Activated gamma-delta T cell (primary cell): ENCODE measurements around the gene HOXB1.
A peak's percentile ranks its signal among the peaks of the same experiment; 100 is the strongest.

Experiments used
- DNase-seq: peaks from one replicate; lab custom pipeline; 2025; lab: John Stamatoyannopoulos, UW
- total RNA-seq, 2 donors: gene quantifications; one replicate each; lab custom pipeline; 2026; lab: John Stamatoyannopoulos, UW

HOXB1 gene
- 0 reads per million in 2 donors for total RNA-seq

DNA sequence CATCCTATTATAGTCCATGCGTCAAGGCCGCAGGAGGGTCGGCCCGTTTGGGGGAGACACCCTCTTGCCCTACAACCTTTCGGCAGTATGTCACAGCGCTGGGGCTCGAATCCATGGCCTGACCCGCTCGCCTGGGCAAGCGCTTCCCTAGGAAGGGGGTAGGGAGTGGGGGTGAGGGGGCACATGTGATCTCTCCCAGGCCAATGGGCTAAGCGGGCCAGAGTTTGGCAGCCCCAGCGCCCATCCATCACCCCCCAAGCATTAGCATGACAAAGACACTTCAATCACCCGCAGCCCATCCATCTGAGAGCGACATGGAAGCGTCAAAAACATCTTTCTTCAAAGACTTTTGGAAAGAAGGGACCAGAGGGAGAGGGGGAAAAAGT lies at the start of gene HOXB1:
Gene HOXB1, minus strand, starts transcription at position 125 of the 386 bp plus-strand sequence. Its CDS starts 107 bp downstream, at position 18.
- DNase-seq = no peak

DNA sequence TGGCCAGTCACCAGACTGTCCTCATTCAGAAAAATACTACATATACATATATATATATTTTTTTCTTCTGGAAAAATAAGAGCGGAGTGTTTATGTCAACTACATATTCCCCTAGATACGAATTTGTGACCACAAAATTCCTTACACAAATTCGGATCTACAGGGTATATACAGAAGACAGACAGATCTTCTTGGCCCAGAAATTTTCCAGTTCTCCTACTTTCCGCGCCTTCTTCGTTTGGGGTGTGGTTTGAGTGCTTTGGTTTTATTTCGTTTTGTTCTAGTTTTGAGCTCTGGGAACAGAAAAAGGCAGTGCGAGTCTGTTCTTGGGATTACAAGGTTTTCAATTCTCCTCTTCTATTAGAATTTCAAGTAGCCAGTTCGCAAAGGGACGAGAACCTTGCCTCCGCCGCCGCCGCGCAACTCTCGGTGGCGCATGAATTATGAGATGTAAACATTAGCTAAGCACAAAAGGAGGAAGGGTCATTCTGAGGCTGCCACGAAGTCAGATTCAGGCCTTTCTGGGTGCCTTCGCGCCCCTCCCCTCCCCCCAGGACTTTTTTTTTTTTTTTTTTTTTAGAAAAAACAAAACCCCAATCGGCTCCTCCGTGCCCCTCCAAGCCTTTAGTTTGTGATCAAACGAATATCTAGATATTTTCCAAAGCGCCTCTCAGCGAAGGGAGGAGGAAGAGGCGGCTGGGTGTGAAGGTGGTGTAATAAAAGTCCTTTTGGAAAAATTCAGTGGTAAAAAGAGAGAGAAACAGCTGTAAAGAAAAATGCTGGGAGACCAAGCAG lies 49.1 kb upstream of the HOXB1 start:
- no peak for DNase-seq

DNA sequence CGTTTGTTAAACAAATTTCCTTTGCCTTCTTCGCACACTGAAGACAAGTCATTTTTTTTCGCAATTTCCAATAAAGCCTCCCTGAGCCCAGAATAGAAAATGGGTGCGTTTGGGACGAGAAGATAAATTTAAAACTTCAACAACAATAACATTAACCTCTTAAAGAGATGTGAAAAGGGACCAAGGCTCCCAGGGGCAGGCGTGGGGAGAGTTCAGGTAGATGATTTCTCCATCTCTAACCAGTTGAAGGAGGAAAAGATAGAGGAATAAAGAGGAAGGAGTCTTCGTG lies 48.6 kb upstream of the HOXB1 start:
- no peak for DNase-seq

DNA sequence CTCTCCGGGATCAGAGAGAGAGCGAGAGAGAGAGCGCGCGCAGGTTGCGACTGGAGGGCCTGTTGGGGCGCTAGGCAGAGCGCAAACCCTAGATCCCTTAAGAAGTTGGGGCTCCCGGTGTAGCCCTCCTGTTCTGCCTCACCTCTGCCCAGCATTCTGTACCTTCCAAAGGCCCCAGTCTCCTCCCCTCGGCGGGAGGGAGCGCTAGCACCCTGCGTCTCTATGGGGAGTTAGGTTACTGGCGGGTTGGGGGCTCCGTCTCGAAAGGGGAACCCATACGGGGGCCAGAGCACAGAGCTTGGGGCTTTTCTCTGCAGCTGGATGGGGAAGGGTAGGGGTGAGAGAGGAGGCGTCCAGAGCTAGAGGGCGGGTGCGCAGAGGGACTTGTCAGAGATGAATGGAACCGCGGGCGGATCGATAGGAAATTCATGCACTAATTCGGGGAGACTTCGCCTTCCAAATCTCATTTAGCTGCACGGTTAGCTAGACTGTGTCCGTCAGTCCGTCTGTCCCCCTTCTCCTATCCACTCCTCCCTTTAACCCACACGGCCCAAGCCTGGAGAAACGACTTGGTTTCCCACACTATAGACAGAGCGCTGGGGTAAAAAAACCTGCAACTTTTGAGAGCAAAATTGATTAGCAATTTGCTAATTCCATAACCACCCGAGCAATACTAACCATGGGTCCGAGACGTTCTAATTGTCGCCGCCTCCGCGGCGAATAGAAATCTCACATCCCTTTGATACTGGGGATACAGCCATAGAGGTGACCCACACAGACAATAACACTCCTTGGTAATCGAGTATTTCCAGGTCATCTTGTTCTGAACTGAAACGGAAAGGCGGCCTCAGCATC lies 48.0 kb upstream of the HOXB1 start:
- no peak for DNase-seq

DNA sequence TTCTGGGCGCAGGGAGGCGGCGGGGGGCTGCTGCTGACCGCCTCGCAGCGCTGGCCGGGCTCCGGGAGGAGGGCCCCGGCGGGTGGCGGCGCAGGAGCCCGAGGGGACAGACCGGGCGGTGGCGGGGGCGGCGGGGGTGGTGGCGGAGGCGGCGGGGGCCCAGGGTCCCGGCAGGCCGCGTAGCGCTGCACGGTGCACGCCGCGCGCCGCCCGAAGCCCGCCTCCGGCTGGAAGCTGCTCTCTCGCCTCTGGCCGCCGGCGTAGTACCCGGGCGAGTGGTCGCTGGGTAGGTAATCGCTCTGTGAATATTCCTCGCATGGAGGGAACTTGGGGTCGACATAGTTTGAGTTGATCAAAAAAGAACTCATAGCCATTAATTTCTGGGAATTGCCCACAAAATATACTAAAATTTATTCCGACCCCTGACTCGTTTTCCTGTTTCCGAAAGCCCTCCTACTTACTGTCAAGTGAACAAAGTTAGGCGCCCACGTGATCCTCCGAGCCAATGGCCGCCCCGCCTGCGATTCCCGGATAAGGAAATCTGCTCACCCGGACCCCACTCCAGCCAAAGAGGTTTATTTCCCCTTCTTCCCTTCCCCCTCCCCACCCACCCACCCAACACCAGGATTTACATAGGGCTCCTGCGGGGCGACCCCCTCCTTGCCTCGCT lies 47.3 kb upstream of the HOXB1 start, which contains the start of gene HOXB4:
Gene HOXB4, minus strand, starts transcription at position 405 of the 670 bp plus-strand sequence. Its CDS starts 31 bp downstream, at position 374.
- DNase-seq = peak; percentile 68

DNA sequence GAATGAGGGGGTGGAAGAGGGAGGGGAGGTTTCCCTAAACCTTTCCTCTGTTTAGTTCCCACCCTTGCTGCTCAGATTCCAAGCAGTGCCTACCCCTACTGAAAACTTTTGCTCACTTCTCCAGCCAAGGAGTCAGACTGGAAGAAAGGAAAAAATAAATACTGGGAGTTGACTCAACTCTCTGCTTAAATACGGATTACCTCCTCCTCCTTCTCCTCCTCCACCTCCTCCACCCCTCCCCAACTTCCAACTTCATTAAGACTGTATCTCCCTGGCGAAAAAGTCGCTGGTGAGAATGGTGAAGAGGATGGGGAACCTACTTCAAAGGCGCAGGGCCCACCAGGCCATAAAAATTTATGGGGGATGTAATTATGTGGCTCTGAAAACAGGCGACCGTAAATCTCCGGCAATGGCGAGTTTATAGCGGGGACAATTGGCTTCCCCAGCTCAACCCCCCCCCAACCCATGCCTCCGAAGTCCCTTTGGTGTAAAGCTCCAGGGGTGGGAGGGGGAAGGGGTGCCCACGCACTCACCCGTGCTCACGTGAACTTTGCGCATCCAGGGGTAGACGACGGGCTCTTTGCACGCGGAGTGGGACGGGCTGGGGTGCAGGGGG lies 46.6 kb upstream of the HOXB1 start:
- no peak for DNase-seq

DNA sequence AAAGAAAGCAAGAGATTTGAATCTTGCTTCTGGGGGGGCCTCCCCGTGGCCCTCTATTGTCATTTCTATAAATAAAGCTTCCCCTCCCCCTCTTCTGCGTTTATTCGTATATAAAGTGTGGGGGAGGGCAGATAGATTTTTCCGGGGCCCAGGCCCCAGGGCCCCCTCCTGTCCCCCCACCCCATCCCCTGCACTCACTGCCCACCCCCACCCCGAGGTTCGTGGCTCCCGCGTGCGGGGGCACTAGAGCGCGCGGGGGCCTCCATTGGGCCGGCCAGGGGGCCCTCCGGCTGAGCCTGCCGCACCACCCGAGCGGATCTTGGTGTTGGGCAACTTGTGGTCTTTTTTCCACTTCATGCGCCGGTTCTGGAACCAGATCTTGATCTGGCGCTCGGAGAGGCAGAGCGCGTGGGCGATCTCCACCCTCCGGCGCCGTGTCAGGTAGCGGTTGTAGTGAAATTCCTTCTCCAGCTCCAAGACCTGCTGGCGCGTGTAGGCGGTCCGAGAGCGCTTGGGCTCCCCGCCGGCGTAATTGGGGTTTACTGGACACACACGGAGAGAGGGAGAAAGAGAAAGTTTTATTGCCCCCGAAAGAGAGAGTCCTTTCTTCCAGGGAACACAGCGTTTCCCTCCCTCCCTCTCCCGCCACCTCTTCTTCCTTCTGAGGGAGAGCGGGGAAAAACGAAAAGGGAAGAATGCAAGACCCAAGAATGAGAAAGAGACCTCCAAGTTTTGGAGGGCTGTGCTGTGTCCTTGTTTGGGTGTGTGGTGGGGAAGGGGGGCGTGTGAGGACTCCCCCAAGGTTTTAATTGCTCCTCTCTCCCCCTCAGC lies 45.9 kb upstream of the HOXB1 start:
- no peak for DNase-seq

DNA sequence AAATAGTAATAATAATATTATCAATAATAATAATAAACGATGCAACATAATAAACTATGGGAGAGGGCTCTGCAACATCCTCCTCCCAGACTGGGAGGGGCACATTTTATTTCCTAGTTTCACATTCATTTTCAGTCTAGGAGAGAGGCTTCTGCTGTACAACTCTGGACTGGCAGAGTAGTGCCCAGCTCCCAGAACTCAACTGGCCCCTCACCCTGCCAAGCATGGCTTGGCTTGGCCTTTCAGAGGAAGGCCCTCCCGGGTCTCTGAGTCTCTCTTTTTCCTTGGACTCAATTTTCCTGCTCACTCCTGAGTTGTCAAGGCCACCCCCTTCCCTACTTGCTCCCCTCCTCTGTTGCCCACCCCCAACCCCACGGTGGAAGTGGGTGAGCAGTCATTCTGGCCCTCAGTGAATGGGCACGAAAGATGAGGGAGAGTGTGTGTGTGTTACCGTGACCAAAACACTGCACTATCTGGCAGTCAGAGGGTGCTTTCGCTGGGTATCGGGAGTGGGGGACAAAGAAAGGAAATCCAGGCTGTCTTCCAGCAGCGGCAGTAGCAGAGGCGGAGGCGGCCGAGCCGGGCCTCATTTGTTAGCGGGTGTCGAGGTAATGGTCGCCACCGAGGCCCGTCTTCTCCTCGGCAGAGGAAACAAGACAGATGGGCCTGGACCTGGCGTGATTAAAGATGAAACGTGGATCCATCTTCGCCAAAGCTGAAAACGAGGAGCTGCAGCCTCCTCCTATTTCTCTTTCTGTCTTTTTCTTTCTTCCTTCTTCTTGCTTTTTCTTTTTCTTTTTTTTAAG lies 45.1 kb upstream of the HOXB1 start:
- no peak for DNase-seq

DNA sequence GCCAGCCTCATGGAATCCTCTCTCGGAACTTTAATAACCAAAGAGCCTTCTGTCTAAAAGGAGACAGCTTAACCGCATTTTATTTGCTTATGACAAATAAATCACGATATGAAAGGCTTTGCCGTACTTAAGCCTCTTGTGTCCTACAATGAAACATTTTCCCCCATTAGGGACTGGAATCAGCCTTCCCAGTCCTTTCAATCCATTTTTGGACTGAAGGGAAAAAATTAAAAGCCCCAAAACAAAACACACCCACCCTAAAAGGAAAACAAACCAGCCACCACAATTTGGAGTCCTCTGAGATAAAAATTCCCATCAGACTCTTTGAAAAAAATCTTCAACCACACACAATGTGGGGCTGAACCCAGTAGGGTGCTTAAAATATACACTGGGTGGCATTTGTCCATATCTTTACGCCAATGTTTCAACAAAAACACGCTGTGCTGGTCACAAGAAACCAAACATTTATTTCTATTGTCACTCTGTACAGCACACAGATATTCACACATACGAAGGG lies 44.3 kb upstream of the HOXB1 start:
- DNase-seq = no peak

DNA sequence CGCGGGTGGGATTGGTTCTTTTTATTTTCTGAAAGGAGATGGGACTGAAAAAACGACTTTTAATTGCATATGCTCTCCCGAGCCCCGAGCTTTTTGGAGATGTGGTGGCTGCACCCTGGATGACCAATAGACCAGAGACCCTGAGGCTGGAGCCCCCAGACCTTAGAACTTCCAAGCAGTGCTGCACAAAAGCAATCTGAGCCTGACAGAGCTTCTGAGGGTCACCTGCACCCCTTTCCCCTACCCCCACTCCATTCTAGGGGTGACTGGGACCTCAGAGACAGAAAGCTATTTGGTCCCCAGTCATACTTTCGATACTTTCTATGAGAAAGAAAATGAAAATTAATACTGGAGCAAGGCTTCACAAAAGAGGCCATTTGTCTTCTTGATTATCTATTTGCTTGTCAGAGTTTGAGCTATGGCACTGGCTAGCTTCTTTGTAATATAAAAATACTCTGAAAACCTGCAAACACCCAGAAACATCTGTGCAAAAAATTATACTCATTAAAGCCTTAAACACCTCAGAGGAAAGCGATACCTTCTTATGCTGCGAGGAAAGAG lies 43.8 kb upstream of the HOXB1 start:
- no peak for DNase-seq

DNA sequence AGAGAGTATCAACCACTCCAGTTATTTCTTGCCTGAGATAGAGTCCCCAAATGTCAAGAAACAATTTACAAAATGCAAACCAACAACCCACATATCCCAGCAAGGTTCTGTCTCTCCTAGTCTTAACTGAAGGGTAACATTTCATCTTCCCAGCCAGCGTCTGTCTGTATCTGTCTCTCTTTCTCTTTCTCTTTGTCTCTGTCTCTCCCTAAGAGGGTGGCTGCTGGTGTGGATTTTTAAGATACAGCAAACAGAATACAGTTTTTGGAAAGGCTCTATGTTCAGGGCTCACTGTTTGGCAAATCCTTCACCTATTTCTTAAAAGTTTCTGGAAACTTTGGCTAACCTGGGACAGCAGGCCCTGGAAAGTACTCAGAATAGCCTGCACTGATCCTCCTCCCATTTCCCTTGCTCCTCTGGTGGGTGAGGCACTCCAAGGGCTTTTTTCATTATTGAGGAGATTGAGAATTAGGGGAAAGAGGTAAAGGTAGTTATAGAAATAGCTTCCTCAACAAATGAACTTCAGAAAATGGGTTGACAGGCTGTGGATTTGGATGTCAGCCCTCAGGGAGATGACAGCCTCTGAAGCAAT lies 41.1 kb upstream of the HOXB1 start:
- DNase-seq = no peak

DNA sequence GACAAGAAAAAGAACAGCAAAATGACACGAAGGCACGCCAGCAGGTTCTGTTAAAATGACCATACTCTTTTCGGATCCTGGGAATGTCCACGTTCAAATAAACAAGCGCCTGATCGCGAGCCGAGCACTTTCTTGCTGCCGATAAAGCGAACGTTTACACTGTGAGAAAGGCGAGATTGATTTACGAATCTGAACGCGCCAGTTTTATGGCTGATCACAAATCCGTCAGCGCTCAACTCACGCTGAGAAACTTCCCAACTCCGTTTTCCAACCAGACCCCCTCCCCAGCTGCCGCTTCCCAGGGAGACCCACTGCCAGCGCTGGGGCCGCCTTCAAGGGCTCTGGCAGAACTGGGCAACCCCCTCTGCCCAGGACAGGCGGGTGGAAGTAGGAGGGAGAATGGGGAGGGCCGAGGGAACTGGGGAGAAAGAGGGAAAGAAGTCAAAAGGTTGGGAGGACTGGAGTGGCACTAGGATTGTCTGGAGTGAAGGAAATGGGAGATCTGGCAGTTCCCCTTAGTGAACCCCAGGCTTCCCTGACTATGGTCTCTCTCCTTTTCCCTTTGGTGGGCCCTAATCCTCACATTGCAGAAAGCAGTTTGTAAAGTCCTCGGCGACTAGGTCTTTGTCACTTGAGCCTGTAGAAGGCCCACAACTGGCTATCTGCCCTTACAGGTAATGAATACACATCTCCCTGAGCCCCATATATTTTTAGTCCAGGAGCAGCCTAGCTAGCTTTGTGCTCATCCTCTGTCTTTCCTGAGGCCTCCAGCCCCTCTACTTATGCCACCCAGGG lies 40.4 kb upstream of the HOXB1 start:
- no peak for DNase-seq

DNA sequence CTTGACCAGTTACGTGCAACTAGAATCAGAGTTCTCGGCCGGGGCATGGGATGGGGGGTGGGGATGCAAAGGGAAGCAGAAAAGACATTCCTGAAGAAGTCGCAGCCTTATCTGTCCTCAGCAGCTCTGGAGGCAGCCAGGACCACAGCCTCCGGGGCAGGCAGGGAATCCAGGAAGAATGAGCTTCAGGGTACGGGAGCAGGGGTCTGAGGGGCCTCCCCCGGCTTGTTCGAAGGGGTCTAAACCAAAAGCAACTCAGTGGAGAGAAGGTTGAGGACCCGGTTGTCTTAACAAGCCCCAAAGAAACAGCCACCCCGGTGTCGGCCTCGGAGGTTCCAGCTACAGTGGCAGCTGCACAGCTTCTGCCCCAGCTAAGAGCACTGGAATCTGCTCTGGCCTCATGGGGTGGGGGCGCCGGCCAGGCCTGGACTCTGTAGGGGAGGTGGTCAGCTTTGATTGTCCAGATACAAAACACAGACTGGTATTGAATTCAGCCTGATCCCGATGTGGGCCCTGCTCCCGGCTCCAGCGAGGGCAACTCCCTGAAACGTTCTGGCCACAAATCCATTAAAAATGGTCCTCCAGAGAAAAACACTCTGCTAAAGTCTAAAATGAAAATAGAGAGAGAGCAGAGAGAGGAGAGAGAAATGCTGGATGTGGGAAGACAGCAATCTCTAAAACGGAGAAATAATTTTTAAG lies 39.7 kb upstream of the HOXB1 start:
- no peak for DNase-seq

DNA sequence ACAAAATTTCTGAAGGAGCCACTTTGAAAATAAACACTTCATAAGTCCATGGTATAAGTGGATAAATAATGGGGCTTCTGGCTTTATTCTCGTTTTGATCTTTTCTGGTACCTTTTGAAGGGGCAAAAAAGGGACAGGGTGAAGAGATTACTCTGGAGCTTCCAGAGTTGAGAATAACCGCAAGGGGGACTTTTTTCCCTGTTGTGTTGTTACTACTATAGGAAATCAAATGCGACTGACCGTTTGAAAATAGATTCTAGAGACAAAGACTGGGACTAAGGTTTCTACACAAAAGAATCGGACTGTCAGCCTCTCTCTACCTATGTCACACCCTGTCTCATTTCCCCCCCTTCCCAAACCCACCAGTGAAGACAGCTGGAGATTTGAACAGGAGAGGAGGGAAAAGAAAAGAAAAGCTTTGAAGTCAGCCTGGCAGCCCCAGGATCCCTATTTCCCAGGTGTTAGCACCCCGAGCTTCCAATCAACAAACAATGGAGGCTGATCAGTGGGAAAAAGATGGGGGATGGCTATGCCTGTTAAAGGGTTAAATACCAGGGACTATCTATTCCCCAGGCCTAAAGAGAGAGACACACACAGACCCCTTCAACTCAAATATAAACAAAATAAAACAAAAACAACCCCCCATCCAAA lies 39.0 kb upstream of the HOXB1 start:
- DNase-seq = no peak

DNA sequence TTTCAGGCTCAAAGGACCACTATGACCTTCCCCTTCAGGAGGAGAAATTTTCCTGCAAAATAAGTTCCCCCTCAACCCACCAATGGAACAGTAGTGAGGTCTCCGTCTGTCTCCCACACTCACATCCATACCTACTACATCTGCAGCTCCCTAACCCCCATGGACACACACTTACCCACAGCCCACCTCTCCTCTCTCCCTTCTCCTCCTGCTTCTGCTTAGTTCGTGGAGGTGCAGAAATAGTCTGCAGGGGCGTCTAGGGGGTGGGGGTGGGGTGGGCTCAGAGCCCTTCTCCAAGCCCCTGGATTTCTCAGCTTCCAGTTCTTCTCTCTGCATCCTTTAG lies 38.4 kb upstream of the HOXB1 start:
- DNase-seq = no peak

DNA sequence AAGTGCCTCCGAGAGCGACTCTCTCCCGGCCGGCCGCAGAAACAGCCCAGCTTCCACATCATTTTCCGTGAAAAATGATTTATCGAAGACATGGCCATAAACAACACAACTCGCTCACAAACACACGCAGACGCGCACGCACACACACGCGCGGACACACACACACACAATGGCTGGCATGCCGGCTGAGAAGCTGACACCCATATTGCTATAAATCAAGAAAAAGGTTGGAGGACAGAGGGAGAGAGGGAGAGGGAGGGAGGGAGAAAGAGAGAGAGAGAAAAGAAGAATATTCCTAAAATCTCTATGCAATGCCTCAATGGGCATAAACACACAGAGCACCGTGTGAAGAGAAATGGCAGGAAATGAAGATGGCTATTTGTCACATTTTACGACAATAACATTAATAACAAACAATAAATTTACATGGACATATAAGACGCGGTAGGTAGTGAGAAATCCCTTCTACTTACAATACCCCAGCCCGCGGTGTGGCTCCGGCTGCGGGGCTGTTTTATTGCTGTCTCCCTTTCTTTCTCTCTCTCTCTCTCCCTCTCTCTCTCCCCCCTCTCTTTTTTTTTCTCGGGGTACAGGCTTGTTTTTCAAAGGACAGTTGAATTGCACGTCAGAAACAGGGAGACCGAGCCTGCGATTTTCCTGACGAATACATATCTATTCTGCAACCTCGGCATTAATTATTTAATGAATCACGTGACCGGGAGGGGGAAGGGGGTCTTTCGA lies 37.9 kb upstream of the HOXB1 start:
- DNase-seq = no peak
